ENCODE data around the gene CDCA3.
"Not testable (repeated sequence)": the region's sequence is repeated elsewhere in the genome, so short reads cannot be mapped to it uniquely, and the experiment has no call there.

CDCA3 gene

DNA sequence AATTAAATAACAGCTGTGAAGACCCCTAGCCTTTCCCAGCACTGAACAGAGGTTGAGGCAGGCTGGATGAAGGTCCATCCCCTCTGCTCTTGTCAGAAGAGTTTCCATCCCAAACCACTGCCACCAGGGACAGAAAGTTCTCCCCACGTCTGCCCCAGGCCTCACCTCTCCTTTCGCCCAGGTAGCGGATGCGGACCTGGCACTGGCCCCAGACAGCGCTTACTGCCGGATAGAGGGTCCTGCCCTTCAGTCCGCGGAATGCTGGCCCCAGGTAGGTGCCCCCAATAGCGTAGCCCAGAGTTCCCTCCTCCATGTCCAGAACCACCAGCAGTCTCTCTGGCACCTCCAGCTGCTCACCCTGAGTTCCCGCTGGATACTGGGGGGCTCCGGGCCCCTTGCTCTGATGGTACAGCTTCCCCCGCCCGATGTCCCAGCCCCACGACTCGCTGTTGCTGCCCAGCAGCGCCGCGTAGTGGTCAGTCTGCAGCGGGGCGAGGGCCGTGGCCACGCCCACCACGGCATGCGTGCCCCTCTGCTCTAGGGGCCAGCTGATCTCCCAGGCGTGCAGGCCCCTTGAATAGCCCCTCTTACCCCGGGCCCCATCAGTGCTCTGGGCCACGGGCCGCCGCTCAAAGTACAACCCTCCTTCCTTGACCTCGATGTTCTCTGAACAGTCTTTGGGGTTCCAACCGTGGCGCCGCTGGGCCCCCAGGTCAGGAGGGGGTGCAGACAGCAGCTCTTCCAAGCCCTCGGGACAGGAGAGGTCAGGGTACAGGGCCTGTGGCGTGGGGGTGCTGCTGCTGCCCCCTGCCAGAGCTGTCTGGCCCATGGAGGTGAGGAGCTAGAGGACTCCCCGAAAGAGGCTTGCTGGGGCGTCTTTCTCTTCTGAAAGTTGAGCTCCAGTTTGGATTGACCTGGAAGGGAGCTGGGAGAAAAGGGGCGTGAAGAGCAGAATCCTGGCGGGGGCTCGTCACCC lies 21.3 kb upstream of the CDCA3 start:
- peak in 57 of 58 donors; percentile 3 to 82 (median 65) for DNase-seq

DNA sequence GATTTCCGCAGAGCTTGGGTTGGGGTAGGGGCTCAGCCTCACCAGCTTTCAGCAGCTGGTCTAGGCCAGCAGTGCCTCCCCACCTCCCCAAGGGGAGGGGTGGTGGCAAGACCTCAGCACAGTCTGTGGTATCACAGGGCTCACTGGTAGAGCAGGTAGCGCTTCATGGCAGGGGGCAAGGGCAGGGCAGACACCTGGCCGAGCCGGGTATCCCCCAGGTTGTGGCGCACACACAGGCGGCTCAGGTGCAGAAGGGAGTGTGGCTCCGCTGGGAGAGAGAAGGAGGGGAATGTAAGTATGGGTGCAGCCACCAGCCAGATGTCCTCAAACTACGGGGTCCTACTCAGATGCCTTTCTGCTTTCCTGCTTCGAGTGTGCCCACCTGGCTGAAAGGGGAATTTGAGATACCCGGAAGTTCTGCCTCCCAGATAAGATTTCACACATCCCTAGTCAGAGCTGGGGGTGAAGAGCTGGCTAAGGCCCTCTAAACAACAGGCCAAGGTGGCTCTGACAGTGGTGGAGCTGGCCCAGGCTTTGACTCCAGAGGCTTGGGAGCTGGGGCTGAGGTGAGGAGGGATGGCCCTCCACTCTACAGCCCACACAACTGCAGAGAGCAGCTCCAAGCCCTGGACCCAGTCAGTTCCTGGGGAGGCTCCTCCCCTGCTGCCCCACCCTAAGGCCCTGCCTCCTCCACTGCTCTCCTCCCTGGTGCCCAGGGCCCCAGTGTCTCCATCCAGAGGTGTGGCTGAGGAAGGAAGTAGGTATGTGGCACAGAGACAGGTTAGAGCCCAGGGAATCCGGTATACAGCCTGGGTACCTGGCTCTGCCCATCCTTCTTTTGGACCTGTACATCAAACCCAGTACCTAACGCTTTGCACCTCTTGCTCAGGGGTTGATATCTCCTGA lies 20.2 kb upstream of the CDCA3 start:
- DNase-seq, result peak in 6 of 58 donors; percentile 6 to 10 (median 8)

DNA sequence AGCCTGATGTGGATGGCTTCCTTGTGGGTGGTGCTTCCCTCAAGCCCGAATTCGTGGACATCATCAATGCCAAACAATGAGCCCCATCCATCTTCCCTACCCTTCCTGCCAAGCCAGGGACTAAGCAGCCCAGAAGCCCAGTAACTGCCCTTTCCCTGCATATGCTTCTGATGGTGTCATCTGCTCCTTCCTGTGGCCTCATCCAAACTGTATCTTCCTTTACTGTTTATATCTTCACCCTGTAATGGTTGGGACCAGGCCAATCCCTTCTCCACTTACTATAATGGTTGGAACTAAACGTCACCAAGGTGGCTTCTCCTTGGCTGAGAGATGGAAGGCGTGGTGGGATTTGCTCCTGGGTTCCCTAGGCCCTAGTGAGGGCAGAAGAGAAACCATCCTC lies 19.2 kb upstream of the CDCA3 start:
- DNase-seq, result not testable (repeated sequence)

DNA sequence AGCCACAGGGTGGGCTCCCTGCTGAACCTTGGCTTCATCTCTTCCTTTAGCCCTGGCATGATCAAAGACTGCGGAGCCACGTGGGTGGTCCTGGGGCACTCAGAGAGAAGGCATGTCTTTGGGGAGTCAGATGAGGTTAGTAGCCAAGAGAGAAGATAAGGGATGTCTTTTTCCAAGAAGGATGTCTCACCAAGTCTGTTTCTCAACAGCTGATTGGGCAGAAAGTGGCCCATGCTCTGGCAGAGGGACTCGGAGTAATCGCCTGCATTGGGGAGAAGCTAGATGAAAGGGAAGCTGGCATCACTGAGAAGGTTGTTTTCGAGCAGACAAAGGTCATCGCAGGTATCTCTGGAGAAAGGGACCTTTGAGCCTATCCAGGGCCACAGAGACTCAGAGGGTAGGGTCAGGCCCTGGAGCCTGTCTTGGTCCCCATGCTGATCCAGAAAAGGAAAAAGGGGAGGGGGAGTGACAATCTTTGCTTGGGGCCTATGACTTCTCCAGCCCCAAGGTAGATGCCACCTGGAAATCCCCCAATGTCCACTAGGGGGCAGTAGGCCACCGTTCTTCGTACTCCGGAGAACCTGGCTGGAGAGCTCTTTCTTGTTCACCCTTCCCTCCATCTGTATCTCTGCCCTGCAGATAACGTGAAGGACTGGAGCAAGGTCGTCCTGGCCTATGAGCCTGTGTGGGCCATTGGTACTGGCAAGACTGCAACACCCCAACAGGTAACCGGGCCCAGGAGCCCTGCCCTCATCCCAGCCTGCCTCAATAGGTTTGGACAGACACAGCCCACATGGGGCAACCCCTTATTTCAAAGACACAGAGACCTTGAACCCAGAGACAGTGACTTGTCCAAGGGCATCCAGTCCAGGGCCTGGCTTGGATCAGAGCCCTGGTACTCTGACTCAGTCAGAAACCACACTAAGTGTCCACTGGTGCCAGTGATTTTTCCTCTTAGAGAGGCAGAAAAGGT lies 18.2 kb upstream of the CDCA3 start:
- DNase-seq, result peak in 53 of 58 donors; percentile 4 to 82 (median 49)

DNA sequence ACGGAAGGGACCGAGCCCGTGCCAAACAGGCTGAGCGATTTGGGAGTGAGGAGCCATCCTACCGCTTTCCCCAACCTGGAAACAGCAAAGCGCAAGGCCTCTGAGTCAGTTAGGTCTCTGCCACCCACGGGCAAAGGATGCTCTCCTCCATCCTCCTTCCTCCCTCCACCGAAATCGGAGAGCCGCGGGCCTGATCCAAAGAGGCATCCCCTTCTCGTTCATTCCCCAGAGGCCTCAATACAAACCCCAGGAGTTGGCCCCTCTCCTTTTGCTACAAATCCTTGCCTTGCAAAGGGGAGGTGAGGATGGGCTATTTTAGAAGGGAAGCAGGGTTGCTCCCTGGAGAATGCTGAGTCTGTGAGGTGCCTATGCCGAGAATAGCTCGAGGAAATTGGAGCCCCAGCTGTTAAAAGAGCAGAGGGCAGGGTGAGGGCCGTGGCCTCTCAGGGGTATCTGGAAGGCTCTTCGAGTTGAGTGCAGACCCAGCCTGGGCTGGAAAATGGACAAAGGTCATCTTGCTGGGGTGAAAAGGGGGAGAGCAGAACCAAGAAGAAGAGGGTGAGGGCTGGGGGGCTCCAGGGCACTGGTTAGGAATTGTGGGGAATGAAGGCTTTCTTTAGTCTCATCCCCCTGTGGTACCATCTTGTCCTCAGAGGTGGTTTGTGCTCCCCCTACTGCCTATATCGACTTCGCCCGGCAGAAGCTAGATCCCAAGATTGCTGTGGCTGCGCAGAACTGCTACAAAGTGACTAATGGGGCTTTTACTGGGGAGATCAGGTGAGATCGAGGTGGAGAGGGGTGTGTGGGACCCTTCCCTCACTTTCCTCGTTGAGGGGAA lies 17.3 kb upstream of the CDCA3 start:
- DNase-seq, result peak in 7 of 58 donors; percentile 3 to 58 (median 17)

DNA sequence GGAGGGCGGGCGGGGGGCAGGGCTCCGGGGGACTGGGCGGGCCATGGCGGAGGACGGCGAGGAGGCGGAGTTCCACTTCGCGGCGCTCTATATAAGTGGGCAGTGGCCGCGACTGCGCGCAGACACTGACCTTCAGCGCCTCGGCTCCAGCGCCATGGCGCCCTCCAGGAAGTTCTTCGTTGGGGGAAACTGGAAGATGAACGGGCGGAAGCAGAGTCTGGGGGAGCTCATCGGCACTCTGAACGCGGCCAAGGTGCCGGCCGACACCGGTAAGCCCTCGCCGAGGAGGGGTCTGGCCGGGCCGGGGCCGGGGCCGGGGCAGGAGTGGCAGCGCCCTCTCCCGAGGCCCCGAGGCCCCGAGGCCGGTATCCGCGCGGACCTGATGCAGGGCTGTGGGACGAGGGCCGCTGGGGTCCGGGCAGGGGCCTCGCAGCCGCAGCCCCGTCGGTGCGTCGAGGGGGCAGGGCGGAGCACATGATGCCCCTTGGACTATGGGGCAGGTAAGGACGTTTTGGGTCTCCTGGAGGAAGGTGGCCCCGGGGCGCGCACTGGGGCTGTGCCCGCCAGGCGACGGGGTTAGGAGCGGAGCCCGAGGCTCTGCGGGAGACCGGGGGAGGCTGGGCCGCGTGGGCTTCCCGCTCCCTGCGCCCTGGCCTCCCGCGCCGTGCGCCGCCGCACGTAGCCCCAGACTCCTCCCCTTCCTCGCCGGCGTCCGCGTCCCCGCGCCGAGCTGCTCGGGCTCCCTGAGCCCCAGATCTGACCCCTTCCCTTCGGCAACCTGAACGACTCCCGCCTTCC lies 16.5 kb upstream of the CDCA3 start, which contains the start of gene TPI1:
Gene TPI1 (plus strand): TSS at position 119 of the 798 bp plus-strand sequence. CDS start 36 bp downstream, at position 155.
- peak in 57 of 58 donors; percentile 15 to 92 (median 80) for DNase-seq

DNA sequence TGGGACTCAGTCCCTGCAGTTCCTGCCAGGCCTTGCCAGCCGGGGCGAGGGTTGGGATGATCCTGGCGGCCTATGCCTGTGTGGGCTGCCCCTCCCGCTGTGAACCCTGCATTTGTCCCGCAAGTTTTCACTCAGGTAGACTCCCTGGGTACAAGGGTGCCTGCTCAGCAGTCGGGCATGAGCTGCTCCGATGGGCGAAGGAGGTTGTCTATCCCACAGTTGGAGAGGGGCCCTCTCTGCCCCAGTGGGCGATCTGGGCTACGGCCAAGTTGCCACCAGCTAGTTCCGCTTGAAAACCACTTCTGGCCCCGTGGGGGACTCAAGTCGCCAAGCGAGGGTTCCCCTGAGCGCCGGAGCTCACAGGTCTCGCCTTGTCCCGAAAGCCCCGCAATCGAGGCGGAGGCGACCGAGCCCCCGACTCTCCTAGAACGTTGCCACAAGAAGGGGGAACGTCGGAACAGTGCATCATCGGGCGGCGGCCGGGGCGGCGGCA lies 15.9 kb upstream of the CDCA3 start:
- DNase-seq, result peak in 15 of 58 donors; percentile 22 to 81 (median 56)

DNA sequence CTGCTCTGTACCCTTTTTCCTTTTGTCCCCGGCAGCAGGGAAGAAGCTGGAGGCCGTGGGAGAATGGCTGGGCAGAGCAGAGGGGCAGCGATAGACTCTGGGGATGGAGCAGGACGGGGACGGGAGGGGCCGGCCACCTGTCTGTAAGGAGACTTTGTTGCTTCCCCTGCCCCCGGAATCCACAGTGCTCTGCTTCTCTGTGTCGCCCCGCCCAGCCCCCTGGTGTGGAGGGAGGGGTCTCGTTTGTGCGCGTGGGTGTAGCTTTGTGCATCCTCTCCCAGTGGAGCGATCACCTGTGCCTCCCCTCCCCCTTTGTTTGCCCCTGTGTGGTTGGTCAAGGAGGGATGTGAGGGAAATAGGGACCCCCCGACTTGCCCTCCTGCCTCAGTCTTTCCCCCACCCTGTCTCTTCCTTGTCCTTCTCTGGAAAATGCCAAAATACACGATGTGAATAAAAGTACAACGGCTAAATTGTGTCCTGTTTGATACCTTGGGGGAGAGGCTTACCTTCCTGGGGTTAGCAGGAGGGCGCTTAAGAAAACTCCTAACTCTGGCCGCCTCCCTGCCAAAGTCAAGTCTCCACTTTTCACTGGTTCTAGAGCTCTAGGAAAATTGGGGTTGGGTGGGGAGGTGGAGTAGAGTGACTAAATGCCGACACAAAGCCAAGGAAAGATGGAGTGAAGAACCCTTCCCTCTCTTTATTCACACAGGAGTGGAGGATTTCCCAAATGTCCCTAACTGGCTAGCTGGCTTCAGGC lies 15.3 kb upstream of the CDCA3 start:
- DNase-seq, result no peak

DNA sequence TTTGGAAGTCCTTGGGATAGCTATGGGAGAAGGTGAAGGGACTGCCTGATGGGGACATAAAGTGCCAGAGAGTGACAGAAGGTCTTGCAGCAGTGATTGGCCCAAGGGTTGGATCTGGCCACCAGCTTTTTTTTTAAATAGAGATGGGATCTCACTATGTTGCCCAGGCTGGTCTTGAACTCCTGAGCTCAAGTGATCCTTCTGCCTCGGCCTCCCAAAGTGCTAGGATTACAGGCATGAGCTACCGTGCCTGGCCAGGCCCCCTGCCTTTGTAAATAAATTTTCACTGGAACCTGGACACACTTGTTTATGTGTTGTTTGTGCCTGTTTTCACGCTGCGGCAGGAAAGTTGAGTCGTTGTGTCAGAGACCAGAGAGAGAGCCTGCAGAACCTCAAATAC lies 14.2 kb upstream of the CDCA3 start:
- DNase-seq, result not testable (repeated sequence)

DNA sequence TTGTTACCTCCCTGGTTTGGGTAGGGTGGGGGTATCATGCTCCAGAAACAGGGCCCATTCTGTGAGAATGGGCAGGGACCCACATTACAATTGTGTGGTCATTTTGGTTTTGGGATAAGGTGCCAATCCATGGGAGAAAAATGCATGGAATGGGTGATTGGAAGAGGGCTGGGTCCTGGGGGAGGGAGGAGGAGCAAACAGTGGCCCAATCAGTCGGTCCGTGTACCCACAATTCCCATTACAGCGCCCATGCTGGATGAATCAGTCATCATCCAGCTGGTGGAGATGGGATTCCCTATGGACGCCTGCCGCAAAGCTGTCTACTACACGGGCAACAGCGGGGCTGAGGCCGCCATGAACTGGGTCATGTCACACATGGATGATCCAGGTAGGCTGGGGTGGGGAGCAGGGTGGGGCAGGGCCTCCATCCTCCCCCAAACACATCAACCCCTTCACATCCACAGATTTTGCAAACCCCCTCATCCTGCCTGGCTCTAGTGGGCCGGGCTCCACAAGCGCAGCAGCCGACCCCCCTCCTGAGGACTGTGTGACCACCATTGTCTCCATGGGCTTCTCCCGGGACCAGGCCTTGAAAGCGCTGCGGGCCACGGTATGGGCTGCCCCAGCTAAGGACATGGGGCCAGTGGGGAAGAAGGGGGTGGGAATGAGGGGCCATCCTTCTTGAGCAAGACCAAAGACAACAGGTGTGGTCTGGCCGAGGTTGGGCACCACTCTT lies 12.7 kb upstream of the CDCA3 start:
- no peak for DNase-seq

DNA sequence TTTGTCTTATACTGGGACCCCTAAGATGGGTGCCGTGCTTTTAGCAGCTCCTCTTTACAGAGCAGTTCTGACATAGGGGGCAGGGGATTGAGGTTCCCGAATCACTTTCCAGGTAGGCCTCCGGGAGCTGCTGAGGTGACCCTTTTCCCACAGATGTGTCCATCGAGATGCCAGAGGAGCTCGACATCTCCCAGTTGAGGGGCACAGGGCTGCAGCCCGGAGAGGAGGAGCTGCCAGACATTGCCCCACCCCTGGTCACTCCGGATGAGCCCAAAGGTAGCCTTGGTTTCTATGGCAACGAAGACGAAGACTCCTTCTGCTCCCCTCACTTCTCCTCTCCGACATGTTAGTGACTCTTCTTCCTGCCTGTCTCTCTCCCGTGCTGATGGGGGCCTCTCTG lies 11.9 kb upstream of the CDCA3 start:
- DNase-seq, result no peak

DNA sequence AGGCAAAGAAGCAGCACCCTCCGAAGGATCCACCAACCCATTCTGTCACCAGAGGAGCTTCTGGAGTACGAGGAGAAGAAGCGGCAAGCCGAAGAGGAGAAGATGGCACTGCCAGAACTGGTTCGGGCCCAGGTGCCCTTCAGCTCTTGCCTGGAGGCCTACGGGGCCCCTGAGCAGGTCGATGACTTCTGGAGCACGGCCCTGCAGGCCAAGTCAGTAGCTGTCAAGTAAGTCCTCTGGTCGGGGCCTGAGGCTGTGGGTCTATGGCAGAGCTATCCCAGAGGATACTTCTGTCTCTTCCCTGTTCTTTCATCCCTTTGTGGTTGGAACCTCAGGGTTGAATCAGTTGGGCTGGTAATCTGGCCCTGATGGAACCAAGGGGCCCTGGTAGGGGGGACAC lies 10.3 kb upstream of the CDCA3 start:
- DNase-seq, result no peak

DNA sequence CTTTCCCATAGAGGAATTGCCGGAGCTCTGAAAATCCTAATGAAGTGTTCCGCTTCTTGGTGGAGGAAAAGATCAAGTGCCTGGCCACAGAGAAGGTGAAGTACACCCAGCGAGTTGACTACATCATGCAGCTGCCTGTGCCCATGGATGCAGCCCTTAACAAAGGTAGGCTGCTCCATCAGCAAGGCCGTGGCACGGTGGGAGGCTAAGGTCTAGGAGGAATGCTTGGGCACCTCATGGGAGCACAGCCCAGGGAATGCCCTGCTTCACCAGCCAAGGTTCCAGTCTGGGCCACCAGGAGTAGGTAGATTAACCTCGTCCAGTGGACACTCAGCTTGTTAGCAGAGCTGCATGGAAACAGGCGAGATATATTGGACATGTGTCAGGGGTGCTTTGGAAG lies 9.9 kb upstream of the CDCA3 start:
- no peak for DNase-seq

DNA sequence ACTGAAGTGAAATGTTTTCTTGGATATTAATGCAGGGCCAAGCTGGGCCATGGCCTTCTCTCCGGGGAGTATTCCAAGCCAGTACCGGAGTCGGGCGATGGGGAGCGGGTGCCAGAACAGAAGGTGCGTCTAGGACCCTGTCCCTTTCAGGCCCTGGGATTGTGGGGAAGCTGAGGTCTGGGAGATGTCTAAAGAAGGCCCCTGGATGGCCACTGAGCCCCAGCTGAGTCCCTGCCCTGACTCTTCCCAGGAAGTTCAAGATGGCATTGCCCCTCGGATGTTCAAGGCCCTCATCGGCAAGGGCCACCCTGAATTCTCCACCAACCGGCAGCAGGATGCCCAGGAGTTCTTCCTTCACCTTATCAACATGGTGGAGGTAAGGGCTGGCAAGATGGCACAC lies 9.0 kb upstream of the CDCA3 start:
- DNase-seq, result no peak

DNA sequence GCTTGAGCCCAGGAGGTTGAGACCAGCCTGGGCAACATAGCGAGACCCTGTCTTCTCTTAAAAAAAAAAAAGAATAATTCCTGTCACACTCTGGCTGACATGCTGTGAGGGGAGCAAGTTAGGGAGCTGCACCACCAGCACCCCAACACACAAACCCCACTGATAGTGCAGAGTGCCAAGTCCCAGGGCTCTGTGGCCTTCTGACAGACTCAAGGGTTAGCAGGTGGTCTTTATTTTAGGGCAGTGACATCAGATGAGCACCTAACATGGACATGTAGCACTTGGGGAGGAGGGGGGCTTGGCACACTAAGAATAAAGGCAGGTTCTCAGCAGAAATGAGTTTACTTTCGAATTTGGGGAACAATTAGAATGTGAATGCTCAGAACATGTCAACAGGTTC lies 7.7 kb upstream of the CDCA3 start:
- no peak for DNase-seq

DNA sequence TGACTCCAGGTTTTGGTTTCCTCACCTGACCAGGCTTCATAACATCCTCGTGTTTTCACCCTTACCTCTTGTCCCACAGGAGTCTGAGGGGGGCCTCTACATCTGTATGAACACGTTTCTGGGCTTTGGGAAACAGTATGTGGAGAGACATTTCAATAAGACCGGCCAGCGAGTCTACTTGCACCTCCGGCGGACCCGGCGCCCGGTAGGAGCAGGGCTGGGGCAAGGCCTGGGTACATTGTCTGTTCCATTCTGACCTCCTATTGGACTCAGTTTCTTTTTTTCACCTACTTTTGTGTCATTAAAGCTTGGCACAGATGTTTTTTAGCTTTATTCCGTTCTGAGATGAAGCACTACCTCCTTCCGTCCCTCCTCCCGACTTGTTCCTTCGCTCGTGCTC lies 4.2 kb upstream of the CDCA3 start:
- DNase-seq, result no peak

DNA sequence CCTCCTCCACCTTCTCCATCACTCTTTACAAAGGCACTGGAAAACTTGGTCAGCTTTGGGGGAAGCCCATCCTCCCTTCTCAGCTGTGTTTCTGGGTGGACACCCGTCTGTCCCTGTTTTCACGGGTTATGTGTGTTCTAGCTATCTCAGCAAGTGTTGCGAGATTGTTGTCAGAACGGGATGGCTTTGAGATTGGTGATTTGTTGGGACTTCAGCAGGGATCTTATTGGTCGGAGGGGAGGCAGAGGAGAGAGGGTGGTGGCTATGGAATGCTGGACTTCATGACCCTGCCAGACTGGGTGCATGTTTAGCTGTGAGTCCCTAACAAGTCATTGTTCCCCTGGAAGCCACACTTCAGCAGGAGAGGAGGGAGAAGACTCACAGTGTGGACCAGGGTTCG lies 3.0 kb upstream of the CDCA3 start:
- no peak for DNase-seq

All from anterior cingulate cortex (tissue), 58 donors.